ENCODE results near the gene CNTNAP5.

CNTNAP5 gene

GRCh38 chr2:124053796-124054195 lies 28.7 kb downstream of the CNTNAP5 start:
- peaks cover 8% of the 10 kb centered on the region for H3K4me1 ChIP-seq (ENCODE audit: control insufficient read depth, insufficient read depth, low read length)
- no peak overlapping the region for H3K4me3 ChIP-seq (ENCODE audit: low read depth, low read length)
- no peaks in the 10 kb centered on the region for H3K27me3 ChIP-seq (ENCODE audit: control insufficient read depth, insufficient read depth, low read length)
- H3K36me3 ChIP-seq (ENCODE audit: control insufficient read depth, insufficient read depth, low read length) = no peaks in the 10 kb centered on the region
- no peaks in the 10 kb centered on the region for H3K9me3 ChIP-seq (ENCODE audit: control insufficient read depth, insufficient read depth, low read length)
- no peak overlapping the region for H3K9ac ChIP-seq (ENCODE audit: low read depth, low read length)
- no peak overlapping the region for H3K27ac ChIP-seq (ENCODE audit: low read depth, low read length)

DNA sequence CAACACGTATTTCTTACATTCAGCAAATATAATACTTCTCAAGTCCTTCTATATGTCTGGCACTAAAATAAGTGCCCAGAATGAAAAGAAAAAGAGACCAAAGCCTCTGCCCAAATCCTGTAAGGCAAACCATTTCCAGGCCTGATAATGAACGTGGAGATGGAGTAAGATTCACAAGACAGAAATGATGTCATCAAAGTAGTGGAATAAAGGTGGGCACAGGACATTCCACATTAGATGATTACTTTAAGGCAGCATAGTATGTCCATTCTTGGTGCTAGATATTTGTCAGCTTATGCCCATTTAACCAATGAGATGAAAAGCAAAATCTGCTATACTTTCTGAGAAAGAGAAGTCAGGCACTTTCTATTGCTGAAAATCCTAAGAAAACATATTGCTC lies 38.5 kb downstream of the CNTNAP5 start:
- Histone ChIP-seq H3K4me3 (ENCODE audit: low read depth, low read length) (no peak overlapping the region), H3K36me3 (ENCODE audit: control insufficient read depth, insufficient read depth, low read length) (no peaks in the 10 kb centered on the region), H3K27ac (ENCODE audit: low read depth, low read length) (no peak overlapping the region), H3K27me3 (ENCODE audit: control insufficient read depth, insufficient read depth, low read length) (no peaks in the 10 kb centered on the region), H3K9me3 (ENCODE audit: control insufficient read depth, insufficient read depth, low read length) (no peaks in the 10 kb centered on the region), H3K4me1 (ENCODE audit: control insufficient read depth, insufficient read depth, low read length) (peaks cover 5% of the 10 kb centered on the region; the same call in 1 of the 2 replicates), H3K9ac (ENCODE audit: low read depth, low read length) (no peak overlapping the region)

DNA sequence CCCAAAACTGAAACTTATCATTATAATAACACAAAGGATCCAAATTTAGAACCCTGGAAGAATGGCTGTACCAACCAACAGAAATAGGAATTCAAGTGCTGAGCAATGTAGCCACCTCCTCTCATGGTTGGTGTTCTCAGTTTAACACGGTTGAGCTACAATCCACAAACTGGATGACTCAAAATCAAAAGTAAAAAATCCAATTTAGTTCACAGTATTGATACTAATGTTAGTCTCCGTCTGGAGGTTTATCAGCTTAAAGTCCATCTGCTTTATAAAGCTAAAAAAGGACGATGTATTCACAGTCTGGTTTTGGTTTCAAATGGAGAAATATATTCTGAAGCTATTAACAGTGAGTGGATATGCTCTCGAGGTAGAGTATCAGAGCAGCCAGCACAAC lies 40.5 kb downstream of the CNTNAP5 start:
- H3K9me3 ChIP-seq (ENCODE audit: control insufficient read depth, insufficient read depth, low read length) = no peaks in the 10 kb centered on the region
- H3K36me3 ChIP-seq (ENCODE audit: control insufficient read depth, insufficient read depth, low read length) = no peaks in the 10 kb centered on the region
- H3K4me1 ChIP-seq (ENCODE audit: control insufficient read depth, insufficient read depth, low read length) = peaks cover 5% of the 10 kb centered on the region; the same call in 1 of the 2 replicates
- H3K27me3 ChIP-seq (ENCODE audit: control insufficient read depth, insufficient read depth, low read length) = no peaks in the 10 kb centered on the region
- no peak overlapping the region for H3K27ac ChIP-seq (ENCODE audit: low read depth, low read length)
- no peak overlapping the region for H3K9ac ChIP-seq (ENCODE audit: low read depth, low read length)
- no peak overlapping the region for H3K4me3 ChIP-seq (ENCODE audit: low read depth, low read length)

- Histone ChIP-seq H3K9me3 (ENCODE audit: control insufficient read depth, insufficient read depth, low read length) (no peaks in the 10 kb centered on the region), H3K4me3 (ENCODE audit: low read depth, low read length) (no peak overlapping the region), H3K36me3 (ENCODE audit: control insufficient read depth, insufficient read depth, low read length) (no peaks in the 10 kb centered on the region), H3K27me3 (ENCODE audit: control insufficient read depth, insufficient read depth, low read length) (no peaks in the 10 kb centered on the region), H3K4me1 (ENCODE audit: control insufficient read depth, insufficient read depth, low read length) (peaks cover 5% of the 10 kb centered on the region; the same call in 1 of the 2 replicates), H3K27ac (ENCODE audit: low read depth, low read length) (no peak overlapping the region), H3K9ac (ENCODE audit: low read depth, low read length) (no peak overlapping the region)
Measured at GRCh38 chr2:124066776-124067175, 41.7 kb downstream of the CNTNAP5 start.

GRCh38 chr2:124079045-124079444 lies 54.0 kb downstream of the CNTNAP5 start:
- Histone ChIP-seq H3K27ac (ENCODE audit: low read depth, low read length) (no peak overlapping the region), H3K27me3 (ENCODE audit: control insufficient read depth, insufficient read depth, low read length) (no peaks in the 10 kb centered on the region), H3K9ac (ENCODE audit: low read depth, low read length) (no peak overlapping the region), H3K4me1 (ENCODE audit: control insufficient read depth, insufficient read depth, low read length) (no peaks in the 10 kb centered on the region), H3K9me3 (ENCODE audit: control insufficient read depth, insufficient read depth, low read length) (no peaks in the 10 kb centered on the region), H3K4me3 (ENCODE audit: low read depth, low read length) (no peak overlapping the region), H3K36me3 (ENCODE audit: control insufficient read depth, insufficient read depth, low read length) (no peaks in the 10 kb centered on the region)

GRCh38 chr2:124080281-124081153 lies 55.4 kb downstream of the CNTNAP5 start:
- Histone ChIP-seq H3K27ac (ENCODE audit: low read depth, low read length) (no peak overlapping the region), H3K4me1 (ENCODE audit: control insufficient read depth, insufficient read depth, low read length) (no peaks in the 10 kb centered on the region), H3K36me3 (ENCODE audit: control insufficient read depth, insufficient read depth, low read length) (no peaks in the 10 kb centered on the region), H3K9ac (ENCODE audit: low read depth, low read length) (no peak overlapping the region), H3K9me3 (ENCODE audit: control insufficient read depth, insufficient read depth, low read length) (no peaks in the 10 kb centered on the region), H3K27me3 (ENCODE audit: control insufficient read depth, insufficient read depth, low read length) (no peaks in the 10 kb centered on the region), H3K4me3 (ENCODE audit: low read depth, low read length) (no peak overlapping the region)

- Histone ChIP-seq H3K4me3 (ENCODE audit: low read depth, low read length) (no peak overlapping the region), H3K9ac (ENCODE audit: low read depth, low read length) (no peak overlapping the region)
Measured at GRCh38 chr2:124081154-124081716, 56.1 kb downstream of the CNTNAP5 start.

GRCh38 chr2:124088616-124089015 lies 63.5 kb downstream of the CNTNAP5 start:
- H3K4me3 ChIP-seq (ENCODE audit: low read depth, low read length) = no peak overlapping the region

More at GRCh38 chr2:124081154-124081716, 56.1 kb downstream of the CNTNAP5 start:
- no peaks in the 10 kb centered on the region for H3K27me3 ChIP-seq (ENCODE audit: control insufficient read depth, insufficient read depth, low read length)
- no peaks in the 10 kb centered on the region for H3K9me3 ChIP-seq (ENCODE audit: control insufficient read depth, insufficient read depth, low read length)
- H3K4me1 ChIP-seq (ENCODE audit: control insufficient read depth, insufficient read depth, low read length) = no peaks in the 10 kb centered on the region
- H3K27ac ChIP-seq (ENCODE audit: low read depth, low read length) = no peak overlapping the region
- no peaks in the 10 kb centered on the region for H3K36me3 ChIP-seq (ENCODE audit: control insufficient read depth, insufficient read depth, low read length)

GRCh38 chr2:124091721-124092120 lies 66.6 kb downstream of the CNTNAP5 start:
- no peaks in the 10 kb centered on the region for H3K27me3 ChIP-seq (ENCODE audit: control insufficient read depth, insufficient read depth, low read length)
- no peak overlapping the region for H3K4me3 ChIP-seq (ENCODE audit: low read depth, low read length)

More at GRCh38 chr2:124088616-124089015, 63.5 kb downstream of the CNTNAP5 start:
- H3K9me3 ChIP-seq (ENCODE audit: control insufficient read depth, insufficient read depth, low read length) = no peaks in the 10 kb centered on the region
- H3K9ac ChIP-seq (ENCODE audit: low read depth, low read length) = no peak overlapping the region
- H3K36me3 ChIP-seq (ENCODE audit: control insufficient read depth, insufficient read depth, low read length) = no peaks in the 10 kb centered on the region
- no peak overlapping the region for H3K27ac ChIP-seq (ENCODE audit: low read depth, low read length)
- H3K27me3 ChIP-seq (ENCODE audit: control insufficient read depth, insufficient read depth, low read length) = no peaks in the 10 kb centered on the region
- no peaks in the 10 kb centered on the region for H3K4me1 ChIP-seq (ENCODE audit: control insufficient read depth, insufficient read depth, low read length)

GRCh38 chr2:124092651-124093050 lies 67.6 kb downstream of the CNTNAP5 start:
- Histone ChIP-seq H3K36me3 (ENCODE audit: control insufficient read depth, insufficient read depth, low read length) (no peaks in the 10 kb centered on the region), H3K27ac (ENCODE audit: low read depth, low read length) (no peak overlapping the region), H3K9me3 (ENCODE audit: control insufficient read depth, insufficient read depth, low read length) (no peaks in the 10 kb centered on the region), H3K27me3 (ENCODE audit: control insufficient read depth, insufficient read depth, low read length) (no peaks in the 10 kb centered on the region), H3K4me1 (ENCODE audit: control insufficient read depth, insufficient read depth, low read length) (no peaks in the 10 kb centered on the region), H3K9ac (ENCODE audit: low read depth, low read length) (no peak overlapping the region), H3K4me3 (ENCODE audit: low read depth, low read length) (no peak overlapping the region)

More at GRCh38 chr2:124091721-124092120, 66.6 kb downstream of the CNTNAP5 start:
- no peaks in the 10 kb centered on the region for H3K9me3 ChIP-seq (ENCODE audit: control insufficient read depth, insufficient read depth, low read length)
- H3K27ac ChIP-seq (ENCODE audit: low read depth, low read length) = no peak overlapping the region
- no peaks in the 10 kb centered on the region for H3K4me1 ChIP-seq (ENCODE audit: control insufficient read depth, insufficient read depth, low read length)
- H3K9ac ChIP-seq (ENCODE audit: low read depth, low read length) = no peak overlapping the region
- H3K36me3 ChIP-seq (ENCODE audit: control insufficient read depth, insufficient read depth, low read length) = no peaks in the 10 kb centered on the region

GRCh38 chr2:124104914-124105313 lies 79.8 kb downstream of the CNTNAP5 start:
- no peak overlapping the region for H3K27ac ChIP-seq (ENCODE audit: low read depth, low read length)
- peaks cover 5% of the 10 kb centered on the region for H3K4me1 ChIP-seq (ENCODE audit: control insufficient read depth, insufficient read depth, low read length)
- H3K27me3 ChIP-seq (ENCODE audit: control insufficient read depth, insufficient read depth, low read length) = no peaks in the 10 kb centered on the region
- no peak overlapping the region for H3K9ac ChIP-seq (ENCODE audit: low read depth, low read length)
- H3K9me3 ChIP-seq (ENCODE audit: control insufficient read depth, insufficient read depth, low read length) = no peaks in the 10 kb centered on the region
- H3K4me3 ChIP-seq (ENCODE audit: low read depth, low read length) = no peak overlapping the region
- no peaks in the 10 kb centered on the region for H3K36me3 ChIP-seq (ENCODE audit: control insufficient read depth, insufficient read depth, low read length)
